Astrocyte of the spinal cord (primary cell): ENCODE data around the gene AANAT.

Experiments
- DNase-seq: peaks from one replicate; pipeline ENCODE4 v3.0.0; 2011; ENCODE audit warnings: low read depth, low spot score
- H3K4me3 ChIP-seq: 2 replicates; pipeline ENCODE4 v1.5.1; 2011; ENCODE audit warnings: low read depth, mild to moderate bottlenecking, low read length, moderate library complexity
- in situ Hi-C: cut with HindIII; loops from 2 replicates; pipeline ENCODE4 v1.10.0; 2017; ENCODE audit warnings: low sequenced_read_pairs
- TF ChIP-seq, protein P1 (sequence below): IDR thresholded peaks from 2 replicates; pipeline ENCODE4 v1.5.1; 2012; ENCODE audit warnings: low read depth, mild to moderate bottlenecking, low read length, inconsistent platforms

AANAT gene

DNA sequence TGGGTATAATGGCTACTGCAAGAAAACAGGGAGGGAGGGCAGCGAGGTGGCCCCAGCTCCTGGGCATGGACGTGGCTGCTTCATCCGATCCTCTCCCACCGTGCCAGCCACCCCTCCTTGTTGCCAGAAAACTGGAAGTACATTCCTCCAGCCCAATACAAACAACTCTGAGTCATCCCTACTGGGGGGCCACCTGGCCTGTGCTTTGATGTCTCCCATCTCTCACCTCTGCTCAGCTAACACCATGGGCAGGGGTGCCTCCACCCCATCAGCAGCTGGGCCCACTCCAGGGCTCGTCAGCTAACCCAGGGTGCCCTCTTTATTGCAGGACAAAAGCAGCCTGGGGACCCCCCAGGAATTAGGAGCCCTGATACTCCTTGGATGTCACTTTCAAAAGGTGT, 31.9 kb downstream of the AANAT start:
- H3K4me3 ChIP-seq: peak overlapping the region; percentile 75
- TF ChIP-seq, protein P1, sequence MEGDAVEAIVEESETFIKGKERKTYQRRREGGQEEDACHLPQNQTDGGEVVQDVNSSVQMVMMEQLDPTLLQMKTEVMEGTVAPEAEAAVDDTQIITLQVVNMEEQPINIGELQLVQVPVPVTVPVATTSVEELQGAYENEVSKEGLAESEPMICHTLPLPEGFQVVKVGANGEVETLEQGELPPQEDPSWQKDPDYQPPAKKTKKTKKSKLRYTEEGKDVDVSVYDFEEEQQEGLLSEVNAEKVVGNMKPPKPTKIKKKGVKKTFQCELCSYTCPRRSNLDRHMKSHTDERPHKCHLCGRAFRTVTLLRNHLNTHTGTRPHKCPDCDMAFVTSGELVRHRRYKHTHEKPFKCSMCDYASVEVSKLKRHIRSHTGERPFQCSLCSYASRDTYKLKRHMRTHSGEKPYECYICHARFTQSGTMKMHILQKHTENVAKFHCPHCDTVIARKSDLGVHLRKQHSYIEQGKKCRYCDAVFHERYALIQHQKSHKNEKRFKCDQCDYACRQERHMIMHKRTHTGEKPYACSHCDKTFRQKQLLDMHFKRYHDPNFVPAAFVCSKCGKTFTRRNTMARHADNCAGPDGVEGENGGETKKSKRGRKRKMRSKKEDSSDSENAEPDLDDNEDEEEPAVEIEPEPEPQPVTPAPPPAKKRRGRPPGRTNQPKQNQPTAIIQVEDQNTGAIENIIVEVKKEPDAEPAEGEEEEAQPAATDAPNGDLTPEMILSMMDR: no peak
- in situ Hi-C loops: no loop called here
- DNase-seq: no peak

DNA sequence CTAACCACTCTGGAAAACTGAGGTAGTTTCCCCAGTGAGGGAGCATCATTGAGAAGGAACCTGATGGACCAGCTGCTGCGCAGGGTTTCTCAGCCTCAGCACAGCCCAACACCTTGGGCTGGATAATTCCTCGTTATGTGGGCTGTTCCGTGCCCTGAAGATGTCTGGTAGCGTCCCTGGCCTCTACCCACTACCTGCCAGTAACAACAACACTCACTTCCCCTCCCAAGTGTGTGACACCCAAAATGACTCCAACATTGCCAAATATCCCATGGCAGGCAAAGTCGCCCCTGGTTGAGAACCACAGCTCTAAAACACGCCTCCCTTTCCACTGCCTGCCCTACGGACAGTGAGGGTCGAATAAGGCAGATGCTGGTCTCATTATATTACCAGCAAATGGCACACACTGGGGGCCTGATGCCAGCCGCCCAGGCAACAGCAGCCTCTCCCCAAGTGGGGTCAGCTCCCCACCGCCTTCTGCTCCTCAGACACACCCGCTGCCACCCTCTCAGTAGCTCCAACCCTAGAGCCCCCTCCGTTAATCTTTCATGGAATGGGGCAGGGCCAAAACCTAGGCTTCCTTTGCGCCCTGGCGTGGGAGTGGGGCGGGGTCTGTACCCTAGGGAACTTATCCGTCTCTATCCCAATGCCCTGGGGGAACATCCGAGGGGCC, 32.8 kb downstream of the AANAT start:
- peak overlapping the region; percentile 75 for H3K4me3 ChIP-seq
- TF ChIP-seq, protein P1: no peak
- in situ Hi-C loops: no loop called here
- no peak for DNase-seq

- in situ Hi-C loops: no loop called here
- TF ChIP-seq, protein P1: no peak
- peak overlapping the region; percentile 75 for H3K4me3 ChIP-seq
- no peak for DNase-seq
These were observed 33.3 kb downstream of the AANAT start for GRCh38 chr17:76500747-76501017.

GRCh38 chr17:76501018-76501826, 33.8 kb downstream of the AANAT start, which contains the start of gene RHBDF2:
RHBDF2 (minus strand) TSS chr17:76501423; CDS start chr17:76481524, 19,899 bp downstream.
- DNase-seq: peak; percentile 75
- TF ChIP-seq, protein P1: no peak

DNA sequence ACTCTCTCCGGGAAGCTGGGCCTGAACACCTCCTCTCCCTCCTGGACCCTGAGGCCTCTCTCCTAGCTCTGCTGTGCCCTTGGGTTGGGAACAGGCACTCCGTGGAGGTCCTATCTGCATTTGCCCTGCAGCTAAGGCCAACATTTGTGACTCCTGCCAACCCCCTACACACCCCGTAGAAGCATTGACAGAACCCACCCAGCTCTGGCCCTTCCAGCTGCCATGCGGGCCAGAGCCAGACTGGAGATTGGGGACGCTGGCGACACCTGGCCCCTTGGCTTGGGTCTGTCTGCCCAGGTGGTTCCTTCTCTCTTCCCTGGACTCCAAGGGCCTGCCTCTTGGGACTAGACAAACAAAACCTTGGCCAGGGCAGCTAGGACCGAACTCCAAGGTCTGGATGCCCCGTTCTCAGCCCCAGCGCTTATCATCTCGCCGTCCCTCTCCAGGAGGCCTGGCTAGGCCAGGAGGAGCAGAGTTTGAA, 34.5 kb downstream of the AANAT start:
- TF ChIP-seq, protein P1: no peak
- in situ Hi-C loops: no loop called here
- DNase-seq: no peak
- peak overlapping the region; percentile 75 for H3K4me3 ChIP-seq

More at GRCh38 chr17:76501018-76501826, 33.8 kb downstream of the AANAT start, which contains the start of gene RHBDF2:
- peak within 1 kb of the TSS; percentile 75 for H3K4me3 ChIP-seq
- in situ Hi-C loops: no loop called here

- in situ Hi-C loops: no loop called here
- no peak for DNase-seq
- no peak overlapping the region for H3K4me3 ChIP-seq
- TF ChIP-seq, protein P1: no peak
These were observed 35.2 kb downstream of the AANAT start for GRCh38 chr17:76502341-76503211.
